GM21528 (cell line): ENCODE data around the gene MINDY4.
A peak's percentile ranks its signal among the peaks of the same experiment; 100 is the strongest.
"Not testable (repeated sequence)": the region's sequence is repeated elsewhere in the genome, so short reads cannot be mapped to it uniquely, and the experiment has no call there.

Experiments used
- ATAC-seq: cut with Tn5 transposase; IDR thresholded peaks from one replicate; pipeline ENCODE4 v1.9.1; 2021; ENCODE audit warnings: mild to moderate bottlenecking, moderate library complexity; ENCODE audit not compliant: unreplicated experiment, low FRiP score

Gene MINDY4

DNA sequence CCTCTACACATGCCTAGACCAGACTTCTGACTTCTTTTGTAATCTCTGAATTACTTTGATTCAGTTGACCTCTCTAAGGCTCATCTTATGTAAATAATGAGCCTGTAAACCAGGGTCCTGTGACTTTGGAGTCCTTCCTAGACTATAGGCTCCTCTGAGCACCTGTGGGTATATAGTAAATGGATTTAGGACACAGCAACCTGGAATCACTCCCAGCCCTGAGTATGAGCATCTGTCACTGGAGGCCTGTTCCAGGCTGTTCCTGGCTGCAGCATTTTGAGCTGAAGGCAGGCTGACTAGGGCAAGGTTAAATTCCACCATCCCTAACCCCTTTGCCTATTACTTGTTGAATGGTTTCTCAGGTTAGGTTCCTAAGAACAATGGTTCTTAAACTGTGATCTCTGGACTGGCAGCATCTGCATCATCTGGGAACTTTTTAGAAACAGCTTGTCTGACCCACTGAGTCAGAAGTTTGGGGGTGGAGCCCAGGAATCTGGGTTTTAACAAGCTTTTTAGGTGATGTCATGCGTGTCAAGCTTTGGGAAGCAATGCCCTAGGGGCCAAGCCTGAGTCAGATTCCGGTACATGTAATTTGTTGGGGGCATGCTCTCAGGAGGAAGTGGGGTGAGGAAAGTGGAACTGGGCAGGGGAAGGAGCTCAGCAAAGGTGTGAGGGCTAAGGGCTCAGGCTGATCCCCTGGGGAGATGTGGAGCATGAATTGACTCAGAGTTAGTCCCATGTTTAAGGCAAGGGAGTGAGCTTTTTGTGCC lies 28.2 kb downstream of the MINDY4 start:
- ATAC-seq, result peak; percentile 75

DNA sequence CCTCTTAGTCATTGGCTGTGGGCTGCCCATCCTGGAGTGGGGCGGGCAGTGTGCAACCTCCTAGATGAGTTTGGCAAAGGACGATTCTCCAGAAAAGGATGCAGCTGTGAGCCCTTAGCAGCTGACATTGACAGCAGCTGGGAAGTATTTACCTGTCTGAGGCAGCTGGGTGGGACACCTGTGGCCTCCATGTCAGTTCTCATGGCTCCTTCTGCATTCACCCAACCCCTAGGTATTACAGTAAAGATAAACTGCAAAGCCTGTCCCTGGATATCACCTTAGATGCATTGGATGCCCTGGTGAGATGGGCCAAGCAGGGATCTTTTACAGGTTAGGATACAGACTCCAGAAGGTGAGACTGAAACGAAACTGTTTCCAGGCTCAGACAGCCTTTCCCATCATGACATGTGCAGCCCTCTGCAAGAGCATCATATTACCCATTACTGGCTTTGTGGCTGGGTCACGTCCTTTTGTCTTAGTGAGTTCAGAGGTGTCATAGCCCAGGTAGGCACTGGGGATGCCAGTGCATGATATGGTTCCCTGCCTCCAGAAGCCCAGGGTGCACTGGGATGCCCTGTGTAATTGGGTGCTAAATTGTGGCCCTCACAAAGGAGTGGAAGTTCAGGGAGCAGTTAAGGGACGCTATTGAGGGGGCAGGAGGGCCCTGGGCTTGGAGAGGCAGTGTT lies 28.9 kb downstream of the MINDY4 start:
- ATAC-seq, result no peak

DNA sequence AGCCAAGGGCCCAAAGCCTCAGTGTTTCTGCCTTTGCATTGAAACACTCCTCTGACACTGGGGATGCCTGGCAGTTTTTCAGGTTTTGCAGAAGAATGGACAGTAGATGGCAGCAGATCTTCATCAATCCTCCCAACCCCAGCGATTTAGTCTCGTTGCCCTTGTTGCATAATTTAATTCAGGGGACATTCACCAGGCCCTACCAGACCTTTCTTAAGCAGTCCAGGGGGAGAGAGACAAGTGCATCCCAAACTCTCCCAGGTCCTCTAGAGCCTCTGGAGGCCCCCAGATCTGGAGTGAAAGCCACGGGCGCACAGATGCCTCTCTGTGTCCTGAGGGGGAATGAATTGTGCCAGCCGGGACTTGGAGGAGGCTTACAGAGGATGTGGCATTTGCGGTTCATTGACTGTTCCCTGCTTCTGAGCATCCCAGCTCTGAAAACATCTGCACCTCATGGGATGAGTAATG lies 29.6 kb downstream of the MINDY4 start:
- peak; percentile 27 for ATAC-seq

DNA sequence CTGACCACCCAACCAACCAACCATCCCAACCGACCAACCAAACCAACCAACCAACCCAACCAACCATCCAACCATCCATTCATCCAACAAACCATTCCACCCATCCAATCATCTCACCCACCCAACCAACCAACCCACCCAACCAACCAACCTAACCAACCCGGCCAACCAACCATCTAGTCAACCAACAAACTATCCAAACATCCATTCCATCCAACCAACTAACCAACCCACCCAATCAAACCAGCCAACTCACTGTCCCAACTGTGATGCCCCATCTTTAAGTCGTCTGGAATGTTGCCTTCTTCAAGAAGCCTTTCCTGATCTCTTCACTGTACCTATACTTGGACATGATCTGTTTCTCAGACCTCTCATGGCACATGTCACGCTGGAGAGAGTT lies 31.6 kb downstream of the MINDY4 start:
- ATAC-seq, result no peak

DNA sequence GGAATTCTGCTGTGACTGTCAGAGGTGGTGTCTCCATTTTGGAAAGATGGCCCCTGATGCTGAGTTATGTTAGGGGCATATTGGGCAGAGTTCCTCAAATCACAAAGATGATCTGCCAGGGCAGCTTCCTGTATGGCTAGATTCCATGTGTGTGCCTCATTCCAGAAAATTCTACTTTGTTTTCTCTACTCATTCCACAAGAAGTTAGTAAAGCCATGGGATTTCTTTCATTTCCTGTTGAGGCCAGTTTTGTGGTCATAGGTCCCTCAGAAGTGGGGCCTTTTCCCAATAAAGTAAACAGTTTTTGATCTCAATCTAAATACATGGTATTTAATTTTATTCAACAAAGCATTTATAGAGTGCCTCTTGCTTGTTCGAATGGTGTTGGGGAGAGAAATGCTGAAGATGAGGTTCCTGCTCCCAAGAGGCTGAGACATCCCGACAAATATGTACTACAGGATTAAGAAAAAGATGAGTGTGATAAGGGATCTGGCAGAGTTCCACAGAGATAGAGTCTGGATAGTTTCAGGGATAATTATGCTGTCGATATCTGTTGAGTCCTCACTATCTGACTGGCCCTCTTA lies 33.0 kb downstream of the MINDY4 start:
- ATAC-seq, result no peak

- ATAC-seq, result no peak
Observed at GRCh38 chr7:30805081-30805691, 34.0 kb downstream of the MINDY4 start.

- no peak for ATAC-seq
Observed at GRCh38 chr7:30805931-30806330, 34.7 kb downstream of the MINDY4 start.

DNA sequence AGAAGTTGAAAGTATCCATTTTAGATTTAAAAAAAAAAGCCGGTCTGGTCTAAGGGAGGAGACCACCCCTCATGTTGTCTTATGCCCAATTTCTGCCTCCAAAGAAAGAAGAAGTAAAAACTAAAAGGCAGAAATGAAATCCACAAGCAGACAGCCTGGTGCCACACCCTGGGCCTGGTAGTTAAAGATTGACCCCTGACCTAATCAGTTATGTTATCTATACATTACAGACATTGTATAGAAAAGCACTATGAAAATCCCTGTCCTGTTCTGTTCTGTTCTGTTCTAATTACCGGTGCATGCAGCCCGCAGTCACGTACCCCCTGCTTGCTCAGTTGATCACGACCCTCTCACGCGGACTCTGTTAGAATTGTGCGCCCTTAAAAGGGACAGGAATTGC lies 36.3 kb downstream of the MINDY4 start:
- ATAC-seq, result not testable (repeated sequence)

DNA sequence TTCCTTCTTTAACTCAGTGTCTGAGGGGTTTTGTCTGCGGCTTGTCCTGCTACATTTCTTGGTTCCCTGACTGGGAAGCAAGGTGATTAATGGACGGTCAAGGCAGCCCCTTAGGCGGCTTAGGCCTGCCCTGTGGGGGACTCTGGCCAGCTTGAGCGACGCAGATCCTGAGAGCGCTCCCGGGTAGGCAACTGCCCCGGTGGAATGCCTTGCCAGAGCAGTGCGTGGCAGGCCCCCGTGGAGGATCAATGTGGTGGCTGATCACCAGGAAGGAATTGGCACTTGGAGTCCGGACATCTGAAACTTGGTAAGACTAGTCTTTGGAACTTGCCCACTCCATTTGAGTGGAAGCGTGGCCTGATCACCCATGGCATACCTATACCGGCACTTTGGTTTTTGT lies 36.7 kb downstream of the MINDY4 start:
- ATAC-seq, result not testable (repeated sequence)

DNA sequence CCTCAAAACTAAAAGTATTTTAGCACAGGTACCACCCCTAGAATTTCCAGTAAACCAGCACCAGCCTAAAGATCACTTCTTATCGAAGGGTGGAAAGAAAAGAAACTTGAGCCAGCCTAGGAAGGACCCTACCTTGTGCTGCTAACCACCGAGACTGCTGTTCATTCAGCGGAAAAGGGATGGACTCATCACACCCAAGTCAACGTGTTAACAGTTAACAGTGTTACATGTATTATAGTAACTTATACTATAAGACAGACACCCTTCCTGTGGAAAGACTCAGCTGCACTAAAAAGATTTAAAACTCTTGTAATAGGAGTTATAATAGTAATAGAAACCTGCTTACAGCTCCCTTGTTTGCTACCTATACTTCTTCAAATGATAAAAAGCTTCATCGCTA lies 39.8 kb downstream of the MINDY4 start:
- ATAC-seq, result no peak

- no peak for ATAC-seq
Observed at GRCh38 chr7:30812676-30813075, 41.5 kb downstream of the MINDY4 start.

GRCh38 chr7:30813466-30813865 lies 42.2 kb downstream of the MINDY4 start:
- ATAC-seq, result no peak

DNA sequence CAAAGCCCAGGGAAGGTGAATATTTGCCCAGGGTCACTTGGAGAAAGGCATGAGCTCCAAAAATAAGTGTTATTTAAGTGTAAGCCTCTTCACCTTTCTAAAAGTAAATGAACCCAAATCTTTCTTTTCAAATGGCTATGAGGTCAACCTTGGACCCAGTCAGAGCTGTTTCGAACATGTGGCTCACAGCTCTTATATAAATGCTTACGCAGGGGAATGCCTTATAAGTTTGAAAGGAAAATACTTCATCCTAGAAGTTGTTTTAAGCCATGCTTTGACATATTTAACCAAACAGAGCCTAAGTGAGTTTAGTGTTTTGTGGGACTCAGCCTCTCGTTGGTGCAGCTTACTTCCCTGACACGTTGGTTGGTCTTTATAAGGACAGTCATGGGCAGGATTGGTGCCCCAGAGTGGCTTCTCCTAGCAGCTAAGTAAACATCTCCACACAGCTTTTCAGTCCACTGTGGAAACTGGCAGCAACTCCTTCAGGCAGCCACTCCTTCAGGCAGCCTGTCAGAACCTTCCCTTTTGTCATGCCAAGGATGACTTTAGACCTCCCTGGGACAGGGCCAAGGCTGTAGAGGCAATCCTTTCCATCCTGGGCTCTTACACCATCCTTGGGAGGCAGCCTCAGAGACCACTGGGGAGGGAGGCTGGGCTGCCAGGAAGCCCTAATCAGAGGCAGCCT lies 43.6 kb downstream of the MINDY4 start:
- ATAC-seq, result no peak

GRCh38 chr7:30815388-30815854 lies 44.2 kb downstream of the MINDY4 start:
- ATAC-seq, result no peak

DNA sequence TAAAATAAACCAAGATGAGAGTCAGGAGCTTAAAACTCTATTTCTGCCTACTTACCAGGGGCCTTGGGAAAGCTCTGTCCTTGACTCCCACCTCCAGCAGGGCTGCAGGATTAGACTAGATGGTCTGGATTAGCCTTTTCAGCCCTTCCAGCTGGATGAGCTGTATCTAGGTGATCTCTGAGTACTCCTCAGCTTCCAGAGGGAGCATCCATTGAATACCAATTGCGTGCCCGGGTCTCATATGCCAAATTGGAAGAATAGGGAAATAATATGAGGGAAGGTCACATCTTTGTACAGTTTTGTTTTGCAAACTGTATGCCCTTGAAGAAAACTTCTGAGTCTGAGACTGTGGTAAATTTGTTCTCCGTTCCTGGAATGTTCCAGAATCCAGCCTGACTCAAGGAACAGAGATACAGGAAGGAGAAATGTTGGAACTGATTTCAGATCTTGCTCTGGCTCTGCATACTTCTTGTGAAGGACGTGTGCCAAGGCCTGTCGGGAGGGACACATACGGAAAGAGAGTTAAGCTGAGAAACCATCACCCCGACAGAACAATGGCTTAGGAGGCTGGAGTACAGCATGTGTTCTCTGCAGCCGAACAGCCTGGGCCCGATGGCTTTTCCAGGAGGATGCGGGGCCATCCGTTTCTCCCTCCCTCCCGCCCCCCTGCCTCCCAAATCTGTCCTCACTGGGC lies 44.9 kb downstream of the MINDY4 start:
- ATAC-seq, result no peak

DNA sequence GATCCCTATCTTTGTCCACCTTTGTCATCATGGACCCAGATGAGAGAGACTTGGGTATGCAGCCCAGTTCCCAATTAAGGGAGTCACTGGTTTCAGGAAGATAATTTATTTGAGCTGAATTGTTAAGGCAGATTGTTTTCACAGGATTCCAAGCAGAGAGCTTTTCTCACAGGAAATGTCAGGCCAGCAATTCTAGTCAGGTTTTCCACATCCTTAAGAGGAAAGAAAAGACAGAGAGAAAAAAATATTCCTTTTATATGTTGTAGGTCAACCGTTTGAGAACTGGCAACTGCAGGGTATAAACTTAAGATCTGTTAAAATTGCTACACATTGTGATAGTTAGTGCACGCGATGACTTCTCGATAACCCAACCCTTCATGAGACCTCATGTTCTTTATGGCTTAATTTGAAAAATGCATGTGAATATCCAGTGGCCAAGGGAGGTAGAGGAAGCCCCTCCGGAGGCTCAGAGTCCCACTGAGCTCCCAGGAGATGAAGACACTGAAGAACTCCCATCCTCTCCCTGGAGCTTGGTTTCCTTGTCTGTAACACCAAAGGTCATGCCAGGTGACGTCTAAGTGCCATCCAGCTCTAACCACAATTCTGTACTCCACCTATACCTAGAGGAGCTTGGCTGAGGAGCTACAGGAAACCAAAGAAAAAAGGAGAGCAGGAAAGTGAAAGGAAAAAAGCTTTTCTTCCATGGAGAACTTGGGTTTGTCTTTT lies 45.6 kb downstream of the MINDY4 start:
- no peak for ATAC-seq

GRCh38 chr7:30817371-30817767 lies 46.2 kb downstream of the MINDY4 start:
- ATAC-seq, result no peak

DNA sequence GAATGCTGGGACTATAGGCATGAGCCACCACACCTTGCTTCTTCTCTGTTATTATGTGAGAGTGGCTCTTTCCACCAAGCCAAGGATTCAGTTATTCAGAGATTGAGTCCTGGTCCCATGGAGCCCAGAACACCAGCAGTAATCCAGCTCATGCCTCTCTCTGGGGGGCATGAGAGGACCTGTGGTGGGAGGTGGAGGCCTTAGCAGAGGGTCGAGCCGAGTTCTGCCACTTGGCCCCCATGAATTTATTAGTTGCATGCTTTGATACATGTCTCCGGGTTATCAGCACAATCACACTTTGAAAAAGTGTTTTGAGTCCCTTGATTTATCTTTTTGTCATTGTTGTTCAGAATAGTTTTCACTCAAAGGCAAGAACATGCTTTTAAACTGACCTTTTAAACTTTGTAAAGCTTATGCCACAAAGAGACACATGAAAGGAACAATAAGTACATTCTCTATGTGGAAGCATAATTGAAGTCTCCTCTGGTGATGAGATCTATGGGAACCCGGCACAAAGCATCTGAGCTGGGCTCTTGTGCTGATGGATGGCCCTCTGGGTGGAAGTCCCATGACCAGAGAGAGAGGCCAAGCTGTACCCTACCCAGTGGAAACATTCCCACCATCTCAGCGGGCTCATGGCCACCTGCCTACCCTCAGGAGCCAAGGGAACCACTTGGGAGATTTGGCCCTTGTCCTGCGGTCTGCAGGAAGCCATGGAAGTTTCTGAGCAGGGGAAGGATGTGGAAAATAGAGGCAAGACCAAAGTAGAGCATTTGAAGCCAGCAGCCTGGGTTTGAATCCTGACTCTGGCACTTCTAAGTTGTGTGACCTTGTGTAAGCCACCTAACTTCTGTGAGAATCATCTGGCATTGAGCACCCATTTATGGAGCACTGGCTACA lies 53.9 kb downstream of the MINDY4 start:
- ATAC-seq, result no peak
